ENCODE measurements around the gene MT1X.

Gene MT1X

GRCh38 chr16:56679078-56679730 lies 3.1 kb upstream of the MT1X start:
- DNase-seq (ENCODE audit: low spot score): no peak

GRCh38 chr16:56679818-56680217 lies 2.5 kb upstream of the MT1X start:
- no peak for DNase-seq (ENCODE audit: low spot score)

DNA sequence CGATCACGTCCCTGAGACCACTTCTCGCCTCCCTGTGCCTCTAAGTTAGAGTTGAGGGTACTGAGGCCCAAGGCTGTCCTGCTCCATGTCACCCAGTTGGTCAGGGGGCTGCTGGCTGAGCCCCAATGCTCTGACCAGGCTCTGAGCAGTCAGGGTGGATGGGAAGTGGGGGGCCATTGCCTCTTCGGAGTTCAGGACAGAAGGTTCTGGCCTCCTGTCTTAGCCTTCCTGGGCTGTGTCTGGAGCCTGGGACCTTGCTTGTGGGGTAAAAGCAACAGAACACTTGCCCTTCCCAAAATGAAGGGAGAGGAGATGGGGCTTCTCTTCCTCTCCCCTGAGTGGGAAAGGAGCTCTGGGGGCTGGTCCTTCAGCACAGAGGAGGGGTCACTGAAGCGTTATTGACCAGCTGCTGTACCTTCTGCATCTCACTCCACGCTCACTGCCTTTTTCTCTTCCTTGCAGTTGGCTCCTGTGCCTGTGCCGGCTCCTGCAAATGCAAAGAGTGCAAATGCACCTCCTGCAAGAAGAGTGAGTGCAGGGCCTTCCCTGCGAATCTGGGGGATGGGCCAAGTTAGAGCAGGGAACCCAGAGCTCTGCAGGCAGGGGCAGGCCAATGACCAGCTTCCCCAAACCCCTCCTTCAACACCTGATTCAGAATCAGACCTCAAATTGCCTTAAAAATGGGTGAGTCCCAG lies 580 bp downstream of the MT1X start:
- DNase-seq (ENCODE audit: low spot score): no peak

- DNase-seq (ENCODE audit: low spot score): no peak
Observed at GRCh38 chr16:56683424-56684172, 1.3 kb downstream of the MT1X start.

GRCh38 chr16:56684256-56684925 lies 2.1 kb downstream of the MT1X start:
- no peak for DNase-seq (ENCODE audit: low spot score)

DNA sequence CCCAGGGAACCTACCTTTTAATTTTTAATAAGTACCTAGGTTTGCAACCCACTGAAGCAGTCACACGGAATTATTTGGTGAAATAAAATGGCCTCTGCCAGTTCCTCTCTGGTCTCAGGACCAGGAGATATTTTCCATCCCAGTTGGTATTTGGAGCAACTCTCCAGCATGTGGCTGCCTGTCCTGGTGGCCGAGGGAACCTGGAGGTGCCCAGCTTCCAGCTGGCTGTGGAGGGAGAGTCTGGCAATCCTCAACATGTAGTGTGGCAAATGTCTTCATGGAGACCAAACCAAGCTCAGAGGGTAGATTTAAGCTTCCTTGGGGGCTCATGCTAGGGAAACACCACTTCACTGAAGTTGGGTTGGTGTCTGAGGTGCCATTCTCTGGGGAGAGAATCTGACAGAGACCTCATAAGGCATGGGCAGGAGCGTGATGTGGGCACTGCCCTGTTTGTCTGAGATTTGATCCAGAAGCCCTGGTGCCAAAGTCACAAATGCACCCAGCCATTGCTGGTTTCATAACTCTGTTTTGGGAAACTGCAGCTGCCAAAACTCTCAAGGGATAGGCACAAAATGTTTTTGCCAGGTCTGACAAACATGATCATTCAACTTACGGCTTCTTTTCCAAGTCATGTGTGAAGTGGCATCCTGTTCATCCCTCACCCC lies 2.8 kb downstream of the MT1X start:
- DNase-seq (ENCODE audit: low spot score): no peak

DNA sequence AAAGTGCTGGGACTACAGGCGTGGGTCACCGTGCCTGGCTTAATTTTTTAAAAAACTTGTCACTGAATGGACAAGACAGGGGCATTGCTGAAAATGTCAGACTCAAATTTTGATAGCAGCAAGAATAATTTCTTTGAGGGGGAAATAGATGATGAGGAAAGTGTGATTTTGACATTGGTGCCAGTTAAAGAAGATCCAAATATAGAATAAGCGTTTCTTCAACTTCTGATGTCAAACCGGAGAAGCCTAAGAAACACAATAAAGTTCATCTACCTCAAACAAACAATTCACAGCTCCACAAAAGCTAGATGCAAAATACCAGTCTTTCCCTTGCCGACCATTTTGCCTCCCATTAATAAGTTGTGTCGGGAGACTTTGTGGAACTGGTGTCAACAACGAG lies 4.5 kb downstream of the MT1X start:
- DNase-seq (ENCODE audit: low spot score): no peak

DNA sequence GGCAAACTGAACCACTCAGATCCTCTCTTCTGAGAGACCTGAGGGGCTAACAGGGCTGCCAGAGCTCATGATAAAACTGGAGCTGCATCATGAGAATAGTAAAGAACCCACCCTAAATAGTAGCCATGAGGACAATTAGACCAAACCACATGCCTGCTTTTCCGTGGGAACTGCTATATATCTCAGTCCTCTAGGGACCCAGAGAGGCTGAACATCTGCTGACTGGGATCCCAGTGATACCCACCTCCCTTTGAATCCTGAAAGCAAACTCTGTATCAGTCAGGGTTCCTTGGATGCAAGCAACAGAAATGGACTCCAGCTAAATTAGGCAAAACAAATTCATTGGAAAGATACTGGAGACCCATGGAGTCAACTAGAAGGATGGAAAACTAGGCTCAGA lies 6.5 kb downstream of the MT1X start:
- DNase-seq (ENCODE audit: low spot score): no peak

DNA sequence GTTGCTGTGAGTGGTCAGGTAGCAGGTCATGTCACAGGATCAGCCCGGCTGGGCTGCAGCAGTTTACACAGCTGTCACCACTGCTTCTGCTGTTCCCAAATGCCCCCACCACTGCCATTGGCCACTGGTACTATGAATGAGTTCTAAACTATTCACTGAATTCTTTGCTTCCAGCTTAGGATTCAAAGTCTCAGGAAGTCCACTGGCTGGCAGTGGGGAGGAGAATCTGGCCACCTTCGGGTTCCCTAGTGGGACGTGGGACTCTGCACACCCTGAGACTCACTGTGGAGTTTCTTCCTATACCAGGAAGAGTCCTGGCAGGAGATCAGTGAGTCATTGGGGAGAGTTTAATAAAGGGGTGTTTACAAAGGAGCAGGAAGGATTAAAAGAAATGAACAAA lies 6.9 kb downstream of the MT1X start:
- DNase-seq (ENCODE audit: low spot score): no peak

DNA sequence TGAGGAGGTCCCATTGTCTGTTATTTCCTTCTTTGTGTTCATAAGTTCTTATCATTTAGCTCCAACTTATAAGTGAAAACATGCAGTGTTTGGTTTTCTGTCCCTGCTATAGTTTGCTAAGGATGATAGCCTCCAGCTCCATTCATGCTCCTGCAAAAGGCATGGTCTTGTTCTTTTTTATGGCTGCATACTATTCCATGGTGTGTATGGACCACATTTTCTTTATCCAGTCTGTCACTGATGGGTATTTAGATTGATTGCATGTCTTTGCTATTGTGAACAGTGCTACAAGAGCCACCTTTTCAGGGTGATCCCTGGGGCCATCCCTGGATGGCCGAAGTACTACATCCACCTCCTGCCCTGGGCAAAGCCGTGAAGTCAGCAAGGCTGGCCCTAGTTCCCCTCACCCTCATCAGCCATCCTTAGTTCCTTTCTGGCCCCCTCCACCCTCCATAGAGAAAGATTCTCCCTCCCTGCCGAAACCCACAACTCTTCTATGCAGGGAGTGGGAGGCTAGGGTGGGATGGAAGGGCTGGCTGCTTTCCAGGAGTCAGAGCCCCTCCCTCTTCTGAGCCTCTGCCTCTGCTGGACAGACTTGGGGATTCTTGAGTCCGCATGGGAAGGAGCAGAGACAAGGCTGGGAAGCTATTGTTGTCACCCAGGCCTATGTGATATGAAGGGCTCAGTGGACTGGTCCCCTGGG lies 8.3 kb downstream of the MT1X start:
- no peak for DNase-seq (ENCODE audit: low spot score)

- no peak for DNase-seq (ENCODE audit: low spot score)
Observed at GRCh38 chr16:56691885-56692284, 9.6 kb downstream of the MT1X start.

- DNase-seq (ENCODE audit: low spot score): no peak
Observed at GRCh38 chr16:56695246-56695645, 13.0 kb downstream of the MT1X start.

- no peak for DNase-seq (ENCODE audit: low spot score)
Observed at GRCh38 chr16:56697456-56698155, 15.3 kb downstream of the MT1X start.

GRCh38 chr16:56700195-56700594 lies 17.9 kb downstream of the MT1X start:
- no peak for DNase-seq (ENCODE audit: low spot score)

DNA sequence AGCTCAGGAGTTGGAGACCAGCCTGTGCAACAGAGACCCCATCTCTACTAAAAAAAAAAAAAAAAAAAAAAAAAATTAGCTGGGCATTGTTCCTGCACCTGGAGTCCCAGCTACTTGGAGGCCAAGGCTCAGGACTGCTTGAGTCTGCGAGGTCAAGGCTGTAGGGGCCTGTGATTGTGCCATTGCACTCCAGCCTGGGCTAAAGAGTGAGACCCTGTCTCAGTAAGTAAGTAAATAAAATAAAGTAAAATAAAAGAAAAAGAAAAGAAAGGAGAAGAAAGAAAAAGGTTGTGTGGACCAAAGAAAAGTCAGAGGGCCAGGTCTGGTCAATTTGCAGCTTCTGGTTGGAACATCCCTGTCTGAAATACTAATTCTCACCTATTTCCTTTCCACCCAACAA lies 18.4 kb downstream of the MT1X start:
- DNase-seq (ENCODE audit: low spot score): no peak

DNA sequence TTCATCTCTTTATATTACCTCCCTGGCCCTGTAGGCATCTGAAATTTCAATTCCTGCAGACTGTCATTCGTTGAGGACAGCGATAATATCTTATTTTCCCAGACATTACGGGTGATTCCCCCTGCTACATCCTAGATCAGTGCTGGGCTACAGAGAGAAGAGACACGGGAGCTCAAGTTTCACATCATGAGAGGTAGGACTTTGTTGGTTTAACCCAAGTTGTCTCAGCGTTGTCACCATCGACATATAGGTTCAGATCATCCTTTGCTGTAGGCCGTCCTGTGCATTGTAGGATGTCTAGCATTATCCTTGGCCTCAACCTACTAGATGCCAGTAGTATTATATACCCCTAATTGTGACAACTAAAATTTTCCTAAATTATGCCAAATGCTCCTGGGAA lies 19.3 kb downstream of the MT1X start:
- DNase-seq (ENCODE audit: low spot score): no peak

DNA sequence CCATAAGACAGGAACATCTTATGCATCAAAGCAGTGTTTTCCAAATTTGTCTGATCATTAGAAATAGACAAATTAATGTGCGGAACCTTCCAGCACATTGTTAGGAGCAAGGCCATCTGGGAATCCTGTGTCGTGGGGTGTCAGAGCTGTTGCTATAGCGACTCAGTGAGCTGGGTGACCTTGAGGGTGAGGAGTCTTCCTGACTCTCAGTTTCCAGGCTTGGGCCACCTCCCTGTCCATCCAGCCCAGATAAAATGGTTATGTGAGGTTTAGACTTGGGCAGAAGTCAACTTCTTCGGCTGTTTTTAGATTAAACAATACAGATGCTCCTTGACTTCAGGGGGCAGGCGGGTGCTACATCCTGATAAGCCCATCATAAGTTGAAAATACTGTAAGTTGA lies 20.6 kb downstream of the MT1X start:
- no peak for DNase-seq (ENCODE audit: low spot score)

GRCh38 chr16:56708525-56709442 lies 26.5 kb downstream of the MT1X start:
- DNase-seq (ENCODE audit: low spot score): no peak

DNA sequence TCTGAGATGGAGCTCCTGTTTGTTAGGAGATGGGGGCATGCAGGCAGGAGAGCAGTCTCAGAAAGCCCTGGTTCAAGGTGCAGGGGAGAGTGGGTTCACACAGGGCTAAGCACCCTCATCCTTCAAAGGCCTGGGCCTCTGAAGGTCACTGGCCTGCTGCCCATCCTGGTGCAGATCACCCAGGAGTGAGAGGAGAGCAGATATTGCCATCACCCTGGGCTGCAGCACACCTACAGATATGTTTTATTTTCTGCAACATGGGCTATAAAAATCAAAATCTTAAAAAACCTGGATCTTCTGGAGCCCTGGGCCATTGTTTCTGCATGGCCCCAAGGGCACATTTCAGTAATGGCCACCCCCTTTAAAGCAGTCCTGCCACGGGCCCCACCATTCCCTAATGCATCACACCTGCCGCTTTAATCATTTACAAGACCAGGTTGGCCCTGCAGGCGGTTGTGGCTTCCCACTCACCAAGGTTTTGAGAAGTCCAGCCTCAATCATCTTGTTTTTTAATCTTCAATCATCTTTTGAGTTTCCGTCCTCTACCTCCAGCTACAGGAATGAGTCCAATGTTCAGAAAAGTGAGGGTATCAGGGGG lies 27.3 kb downstream of the MT1X start:
- DNase-seq (ENCODE audit: low spot score): no peak
